Measurements from ENCODE around the gene SLC25A19.
A peak's percentile ranks its signal among the peaks of the same experiment; 100 is the strongest.
"Not testable (repeated sequence)": the region's sequence is repeated elsewhere in the genome, so short reads cannot be mapped to it uniquely, and the experiment has no call there.

The SLC25A19 gene

DNA sequence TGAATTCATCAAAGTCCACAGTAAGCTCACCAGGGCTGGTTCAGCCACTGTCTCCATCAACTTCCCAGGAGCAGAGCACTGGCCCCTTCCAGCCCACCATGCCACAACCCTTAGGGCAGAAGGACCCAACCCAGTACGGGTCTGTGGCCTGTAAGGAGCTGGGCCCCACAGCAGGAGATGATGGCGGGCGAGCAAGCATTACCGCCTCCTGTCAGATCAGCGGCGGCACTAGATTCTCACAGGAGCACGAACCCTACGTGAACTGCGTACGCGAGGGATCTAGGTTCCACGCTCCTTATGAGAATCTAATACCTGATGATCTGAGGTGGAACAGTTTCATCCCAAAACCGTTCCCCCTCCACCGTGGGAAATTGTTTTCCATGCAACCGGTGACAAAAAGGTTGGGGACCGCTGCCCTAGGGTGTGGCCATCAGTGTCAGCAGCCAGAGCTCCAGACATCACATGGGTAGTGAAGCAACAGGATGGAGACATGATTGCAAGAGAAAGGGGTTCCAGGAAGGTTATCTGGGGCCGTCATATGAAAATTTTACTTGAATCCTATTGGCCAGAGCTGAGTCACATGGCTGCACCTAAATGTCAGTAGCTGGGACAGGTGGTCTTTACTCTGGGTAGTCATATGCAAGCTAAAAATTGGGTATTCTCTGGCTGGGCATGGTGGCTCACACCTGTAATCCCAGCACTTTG is 12.4 kb upstream of the SLC25A19 start:
- no peak for DNase-seq (ENCODE audit: low read depth in 3 of 3)

GRCh38 chr17:75301049-75301448 is 11.8 kb upstream of the SLC25A19 start:
- DNase-seq (ENCODE audit: low read depth in 3 of 3), result no peak

DNA sequence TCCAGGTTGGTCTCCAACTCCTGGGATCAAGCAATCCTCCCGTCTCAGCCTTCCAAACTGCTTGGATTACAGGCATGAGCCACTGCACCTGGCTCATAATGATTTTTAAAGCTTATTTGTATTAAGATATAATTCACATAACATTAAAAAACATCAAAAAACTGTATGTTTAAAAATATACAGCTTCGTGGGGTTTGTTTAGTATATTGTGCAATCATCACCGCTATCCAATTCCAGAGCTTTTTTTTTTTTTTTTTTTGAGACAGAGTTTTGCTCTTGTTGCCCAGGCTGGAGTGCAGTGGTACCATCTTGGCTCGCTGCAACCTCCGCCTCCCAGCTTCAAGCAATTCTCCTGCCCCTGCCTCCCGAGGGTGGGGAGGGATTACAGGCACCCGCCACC is 11.0 kb upstream of the SLC25A19 start:
- DNase-seq (ENCODE audit: low read depth in 3 of 3), result no peak

DNA sequence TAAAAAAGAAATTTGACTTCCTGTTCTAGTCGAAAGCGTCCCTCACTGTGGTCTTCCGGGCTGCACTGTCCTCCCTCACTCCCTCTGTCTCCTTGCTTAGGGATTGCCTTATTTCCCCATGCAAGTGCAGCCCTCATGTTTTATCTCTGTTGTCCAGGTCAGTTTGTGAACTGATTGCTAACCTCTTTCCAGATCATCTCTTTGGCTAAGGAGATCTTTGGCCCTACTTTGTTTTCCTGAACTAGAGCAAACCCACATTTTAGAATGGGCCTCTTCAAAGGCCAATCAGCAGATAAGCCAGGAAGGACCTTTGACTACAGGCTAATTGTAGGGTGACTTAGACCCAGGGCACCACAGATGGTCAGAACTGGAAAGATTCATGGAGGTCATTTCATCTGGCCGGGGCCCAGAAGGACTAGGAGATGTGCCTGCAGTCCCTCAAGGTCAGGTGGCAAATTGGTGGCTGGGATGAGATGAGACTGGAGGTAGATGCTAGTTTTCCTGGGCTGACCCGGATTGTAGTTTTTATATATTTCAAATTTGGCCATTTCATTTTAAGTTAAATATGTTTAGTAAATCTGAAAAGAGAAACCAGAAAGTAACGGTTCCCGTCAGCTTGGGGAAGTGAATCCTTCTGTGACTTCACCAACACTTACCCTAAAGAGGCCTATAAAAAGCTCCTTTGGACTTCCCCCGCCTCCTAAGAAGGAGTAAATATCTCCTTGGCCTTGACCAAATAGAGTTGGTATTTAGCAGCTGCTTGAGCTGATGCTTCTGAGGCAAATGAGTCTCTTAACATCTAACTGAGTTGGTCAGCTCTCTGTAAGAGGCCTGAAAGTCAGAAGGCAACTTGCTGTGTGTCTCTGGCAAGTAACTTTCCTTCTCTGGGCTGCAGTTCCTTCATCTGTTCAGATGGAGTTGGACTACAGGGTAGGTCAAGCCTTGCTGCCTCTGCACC is 6.2 kb upstream of the SLC25A19 start:
- no peak for DNase-seq (ENCODE audit: low read depth in 3 of 3)

- not testable (repeated sequence) for DNase-seq (ENCODE audit: low read depth in 3 of 3)
Measured at GRCh38 chr17:75292810-75293448, 3.7 kb upstream of the SLC25A19 start.

- DNase-seq (ENCODE audit: low read depth in 3 of 3), result peak in 2 of 3 experiments; percentile 43 to 57
Measured at GRCh38 chr17:75289832-75290337, 652 bp upstream of the SLC25A19 start.

GRCh38 chr17:75288770-75289114 is 491 bp downstream of the SLC25A19 start:
- peak in 1 of 3 experiments; percentile 26 for DNase-seq (ENCODE audit: low read depth in 3 of 3)

DNA sequence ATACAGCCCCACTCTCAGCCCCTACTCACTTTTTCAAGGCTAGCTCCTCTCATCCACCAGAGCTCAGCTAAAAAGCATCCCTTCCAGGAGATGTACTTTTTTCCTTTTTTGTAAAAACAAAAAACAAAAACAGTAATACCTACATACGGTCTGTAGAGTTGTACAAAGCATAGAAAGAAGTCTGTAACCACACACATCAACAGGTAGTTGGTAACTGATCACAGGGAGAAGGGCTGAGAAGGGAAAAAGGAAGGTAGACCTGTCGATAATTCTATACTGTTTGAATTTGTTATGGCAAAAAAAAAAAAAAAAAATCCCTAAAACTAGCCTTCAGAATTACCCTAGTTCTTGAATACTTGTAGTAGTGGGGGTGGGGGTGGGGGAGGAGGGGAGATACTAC is 874 bp downstream of the SLC25A19 start:
- no peak for DNase-seq (ENCODE audit: low read depth in 3 of 3)

GRCh38 chr17:75287221-75287620 is 2.0 kb downstream of the SLC25A19 start:
- DNase-seq (ENCODE audit: low read depth in 3 of 3), result no peak

DNA sequence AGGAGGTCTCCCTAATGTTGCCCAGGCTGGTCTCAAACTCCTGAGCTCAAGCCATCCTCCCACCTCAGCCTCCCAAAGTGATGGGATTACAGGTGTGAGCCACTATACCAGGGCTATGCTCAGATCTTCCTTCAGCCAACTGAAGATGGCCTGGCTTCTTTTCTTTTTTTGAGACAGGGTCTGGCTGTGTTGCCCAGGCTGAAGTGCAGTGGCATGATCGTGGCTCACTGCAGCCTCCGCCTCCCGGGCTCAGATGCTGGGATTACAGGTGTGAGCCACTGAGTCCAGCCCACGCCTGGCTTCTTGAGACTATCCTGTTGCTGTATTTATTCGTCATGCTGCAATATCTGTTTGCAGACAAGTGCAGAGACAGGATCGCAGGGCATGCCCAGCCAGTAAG is 4.1 kb downstream of the SLC25A19 start:
- DNase-seq (ENCODE audit: low read depth in 3 of 3), result no peak

- DNase-seq (ENCODE audit: low read depth in 3 of 3), result not testable (repeated sequence)
Measured at GRCh38 chr17:75280189-75280588, 9.0 kb downstream of the SLC25A19 start.

DNA sequence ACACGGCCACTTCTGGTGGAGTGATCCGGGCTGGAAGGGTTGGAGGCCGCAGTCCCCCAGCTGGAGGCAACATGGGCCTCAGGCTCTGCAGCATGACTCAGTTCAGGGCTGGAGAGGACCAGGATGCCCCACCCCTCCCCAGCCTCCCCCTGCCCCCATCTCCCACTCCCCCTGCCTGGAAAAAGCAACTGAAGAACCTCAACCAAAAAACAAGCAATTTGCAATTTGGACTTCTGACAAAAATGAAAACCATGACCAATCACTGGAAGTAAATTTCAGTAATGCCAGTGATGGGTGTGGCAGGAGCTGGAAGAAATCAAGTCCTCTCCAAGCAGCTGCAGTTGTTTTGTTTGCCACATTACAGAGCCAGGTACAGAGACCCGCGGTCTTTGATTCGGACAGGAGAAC is 11.6 kb downstream of the SLC25A19 start:
- DNase-seq (ENCODE audit: low read depth in 3 of 3), result no peak

GRCh38 chr17:75273977-75274708 is 15.1 kb downstream of the SLC25A19 start:
- no peak for DNase-seq (ENCODE audit: low read depth in 3 of 3)

- no peak for DNase-seq (ENCODE audit: low read depth in 3 of 3)
Measured at GRCh38 chr17:75272848-75273184, 16.4 kb downstream of the SLC25A19 start.

DNA sequence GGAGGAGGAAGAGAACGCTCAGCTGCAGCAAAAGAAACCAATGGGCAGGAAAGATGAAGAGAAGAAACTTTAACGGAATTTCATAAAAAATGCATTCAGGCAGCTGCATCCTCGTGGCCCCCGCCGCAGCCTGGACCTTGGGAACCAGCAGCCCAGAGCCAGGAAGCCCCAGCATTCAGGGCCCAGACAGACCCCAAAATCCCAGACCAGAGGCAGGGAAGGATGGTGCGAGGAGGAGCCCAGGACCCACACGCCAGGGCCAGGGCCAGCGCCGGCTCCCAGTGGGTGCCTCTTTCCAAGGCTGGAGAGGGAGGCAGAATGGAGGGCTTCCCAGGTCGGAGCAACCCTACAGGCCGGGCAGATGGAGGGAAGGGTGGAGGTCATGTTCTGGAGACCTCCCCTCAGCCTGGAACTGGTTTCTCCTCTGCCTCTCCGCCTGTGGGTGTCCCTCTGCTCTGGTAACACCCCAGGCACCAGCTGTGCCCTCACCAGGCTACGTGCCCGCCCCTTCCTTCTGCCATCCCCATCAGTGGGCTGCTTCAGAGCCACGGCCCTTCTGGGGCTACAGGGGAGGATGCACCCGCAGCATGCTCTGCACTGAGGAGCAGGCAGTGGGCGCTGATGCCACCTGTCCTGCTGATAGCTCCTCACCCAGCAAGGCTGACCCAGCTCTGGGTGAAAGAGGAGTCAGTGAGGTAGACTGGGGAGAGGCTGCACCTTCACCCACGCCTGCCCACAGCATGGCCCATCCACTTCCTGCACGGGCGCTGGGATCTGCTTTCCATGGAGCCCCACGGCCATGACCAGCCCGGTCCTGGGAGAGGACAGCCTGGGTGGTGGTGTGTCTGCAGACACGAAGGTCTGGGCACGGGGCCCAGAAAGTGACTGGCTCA is 17.0 kb downstream of the SLC25A19 start:
- DNase-seq (ENCODE audit: low read depth in 3 of 3), result no peak

- peak; percentile 77 to 81 (median 79) for DNase-seq (ENCODE audit: low read depth in 3 of 3)
Measured at GRCh38 chr17:75271233-75271954, 17.8 kb downstream of the SLC25A19 start.

DNA sequence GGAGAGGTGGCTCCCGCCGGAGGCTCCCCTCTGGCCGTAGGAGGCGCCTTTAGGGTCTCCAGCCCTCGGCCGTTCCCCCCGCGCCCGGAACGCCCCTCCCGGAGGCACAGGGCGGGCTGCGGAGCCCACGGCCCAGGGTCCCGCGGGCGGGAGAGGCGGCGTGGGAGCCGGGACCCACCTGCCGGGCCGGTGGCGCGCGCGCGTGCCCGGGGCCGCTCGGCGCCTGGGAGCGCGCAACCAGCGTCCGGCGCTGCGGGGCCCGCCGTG is 18.3 kb downstream of the SLC25A19 start, which contains the start of gene MIF4GD:
Gene MIF4GD (minus strand): TSS at position 266 of the 267 bp plus-strand sequence. CDS start 1,036 bp downstream, outside the sequence.
- DNase-seq (ENCODE audit: low read depth in 3 of 3), result no peak

- peak in 1 of 3 experiments; percentile 50 for DNase-seq (ENCODE audit: low read depth in 3 of 3)
Measured at GRCh38 chr17:75270218-75270965, 18.8 kb downstream of the SLC25A19 start.

GRCh38 chr17:75269844-75270217 is 19.4 kb downstream of the SLC25A19 start:
- no peak for DNase-seq (ENCODE audit: low read depth in 3 of 3)

Data from stimulated activated CD4-positive, alpha-beta T cell treated with anti-CD3 and anti-CD28 coated beads, TNF-alpha, amount 100 ng/mL, for 4 hours (primary cell).